ENCODE results near the gene TBX21.
"Not testable (repeated sequence)": the region's sequence is repeated elsewhere in the genome, so short reads cannot be mapped to it uniquely, and the experiment has no call there.

TBX21 gene

DNA sequence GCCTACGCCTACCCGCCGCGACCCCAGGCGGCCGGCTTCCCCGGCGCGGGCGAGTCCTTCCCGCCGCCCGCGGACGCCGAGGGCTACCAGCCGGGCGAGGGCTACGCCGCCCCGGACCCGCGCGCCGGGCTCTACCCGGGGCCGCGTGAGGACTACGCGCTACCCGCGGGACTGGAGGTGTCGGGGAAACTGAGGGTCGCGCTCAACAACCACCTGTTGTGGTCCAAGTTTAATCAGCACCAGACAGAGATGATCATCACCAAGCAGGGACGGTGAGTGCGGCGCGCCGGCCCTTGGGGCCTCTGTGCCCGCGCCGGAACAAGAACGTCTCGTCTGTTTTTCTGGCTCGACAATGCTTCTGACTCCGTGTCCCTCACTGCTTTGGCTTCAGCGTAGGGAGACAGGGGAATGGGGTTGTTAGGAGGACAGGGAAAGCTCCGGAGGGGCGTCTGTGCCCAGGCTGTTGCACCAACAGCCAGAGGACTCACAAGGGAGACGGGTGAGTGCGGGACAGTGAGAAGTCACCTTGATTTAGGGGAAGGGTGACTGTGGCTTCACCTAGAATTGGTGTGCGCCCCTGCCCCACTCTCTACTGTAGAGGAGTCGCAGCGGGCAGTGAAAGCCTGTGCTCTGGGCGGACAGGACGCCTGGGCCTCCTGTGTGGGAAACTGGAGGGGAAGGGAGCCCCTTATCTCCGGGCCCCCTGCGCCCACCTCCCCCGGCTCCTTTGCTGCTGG, 806 bp downstream of the TBX21 start:
- no peak for DNase-seq (ENCODE audit: low read depth)

DNA sequence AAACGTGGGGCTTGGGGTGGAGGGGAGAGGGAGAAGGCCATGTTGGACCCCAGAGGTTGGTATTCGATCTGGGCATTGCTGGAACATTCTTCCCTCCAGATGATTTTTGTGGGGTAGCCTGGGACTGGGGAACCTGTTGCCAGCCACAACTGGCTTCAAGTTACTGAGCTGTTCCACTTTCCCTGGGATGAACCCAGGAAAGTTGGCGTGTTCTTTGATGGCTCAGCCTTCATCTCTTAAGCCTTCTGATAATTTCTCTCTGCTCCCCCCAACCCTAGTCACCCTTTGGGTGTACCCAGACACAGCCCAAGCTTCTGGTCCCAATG, 2.1 kb downstream of the TBX21 start:
- DNase-seq (ENCODE audit: low read depth): no peak

DNA sequence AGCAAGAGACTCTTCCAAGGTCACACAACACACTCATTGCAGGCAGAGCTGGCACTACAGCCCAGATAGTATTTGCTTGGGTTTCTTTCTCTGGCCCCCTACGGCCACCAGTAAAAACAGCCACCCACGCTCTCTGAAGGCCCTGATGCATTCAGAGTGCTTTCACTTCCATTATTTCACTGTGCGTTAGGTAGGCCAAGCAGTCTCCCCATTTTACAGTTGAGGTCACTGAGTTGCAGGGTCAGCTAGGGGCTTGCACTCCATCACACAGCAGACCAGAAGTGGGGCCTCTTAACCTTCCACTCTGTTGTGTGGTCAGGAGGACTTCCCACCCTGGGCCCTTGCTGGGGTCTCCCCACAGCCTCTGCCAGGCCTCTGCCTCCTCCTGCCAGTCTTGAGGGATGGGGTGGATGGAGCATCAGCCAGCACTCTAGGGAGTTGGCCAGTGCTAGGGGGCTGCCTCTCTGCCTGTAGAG, 2.5 kb downstream of the TBX21 start:
- no peak for DNase-seq (ENCODE audit: low read depth)

- no peak for DNase-seq (ENCODE audit: low read depth)
These were observed 3.8 kb downstream of the TBX21 start for GRCh38 chr17:47736501-47737495.

DNA sequence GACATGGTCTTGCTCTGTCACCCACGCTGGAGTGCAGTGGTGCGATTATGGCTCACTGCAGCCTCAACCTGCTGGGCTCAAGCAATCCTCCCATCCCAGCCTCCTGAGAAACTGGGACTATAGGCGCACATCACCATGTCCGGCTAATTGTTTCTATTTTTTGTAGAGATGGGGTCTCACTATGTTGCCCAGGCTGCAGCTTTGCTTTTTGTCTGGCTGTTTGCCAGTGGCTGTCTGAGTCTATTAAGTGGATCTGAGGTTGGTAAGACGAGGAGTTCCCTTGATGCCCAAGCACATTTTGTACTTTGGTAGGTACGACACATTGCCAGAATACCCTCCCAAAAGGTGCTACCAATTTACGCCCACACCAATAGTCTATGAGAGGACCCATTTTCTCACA, 5.1 kb downstream of the TBX21 start:
- DNase-seq (ENCODE audit: low read depth): no peak

GRCh38 chr17:47739150-47739549, 6.1 kb downstream of the TBX21 start:
- DNase-seq (ENCODE audit: low read depth): no peak

DNA sequence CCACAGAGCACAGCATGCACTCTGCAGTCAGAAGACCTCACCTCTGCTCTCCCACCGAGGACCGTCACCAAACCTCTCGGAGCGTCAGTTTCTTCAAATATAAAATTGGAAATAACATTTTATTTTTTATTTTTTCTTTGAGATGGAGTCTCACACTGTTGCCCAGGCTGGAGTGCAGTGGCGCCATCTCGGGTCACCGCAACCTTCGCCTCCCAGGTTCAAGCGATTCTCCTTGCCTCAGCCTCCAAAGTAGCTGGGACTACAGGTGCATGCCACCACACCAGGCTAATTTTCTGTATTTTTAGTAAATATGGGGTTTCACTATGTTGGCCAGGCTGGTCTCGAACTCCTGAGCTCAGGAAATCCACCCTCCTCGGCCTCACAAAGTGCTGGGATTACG, 6.9 kb downstream of the TBX21 start:
- not testable (repeated sequence) for DNase-seq (ENCODE audit: low read depth)

GRCh38 chr17:47741109-47741792, 8.2 kb downstream of the TBX21 start:
- no peak for DNase-seq (ENCODE audit: low read depth)

GRCh38 chr17:47741793-47742145, 8.7 kb downstream of the TBX21 start:
- DNase-seq (ENCODE audit: low read depth): no peak

GRCh38 chr17:47742319-47743181, 9.5 kb downstream of the TBX21 start:
- no peak for DNase-seq (ENCODE audit: low read depth)

DNA sequence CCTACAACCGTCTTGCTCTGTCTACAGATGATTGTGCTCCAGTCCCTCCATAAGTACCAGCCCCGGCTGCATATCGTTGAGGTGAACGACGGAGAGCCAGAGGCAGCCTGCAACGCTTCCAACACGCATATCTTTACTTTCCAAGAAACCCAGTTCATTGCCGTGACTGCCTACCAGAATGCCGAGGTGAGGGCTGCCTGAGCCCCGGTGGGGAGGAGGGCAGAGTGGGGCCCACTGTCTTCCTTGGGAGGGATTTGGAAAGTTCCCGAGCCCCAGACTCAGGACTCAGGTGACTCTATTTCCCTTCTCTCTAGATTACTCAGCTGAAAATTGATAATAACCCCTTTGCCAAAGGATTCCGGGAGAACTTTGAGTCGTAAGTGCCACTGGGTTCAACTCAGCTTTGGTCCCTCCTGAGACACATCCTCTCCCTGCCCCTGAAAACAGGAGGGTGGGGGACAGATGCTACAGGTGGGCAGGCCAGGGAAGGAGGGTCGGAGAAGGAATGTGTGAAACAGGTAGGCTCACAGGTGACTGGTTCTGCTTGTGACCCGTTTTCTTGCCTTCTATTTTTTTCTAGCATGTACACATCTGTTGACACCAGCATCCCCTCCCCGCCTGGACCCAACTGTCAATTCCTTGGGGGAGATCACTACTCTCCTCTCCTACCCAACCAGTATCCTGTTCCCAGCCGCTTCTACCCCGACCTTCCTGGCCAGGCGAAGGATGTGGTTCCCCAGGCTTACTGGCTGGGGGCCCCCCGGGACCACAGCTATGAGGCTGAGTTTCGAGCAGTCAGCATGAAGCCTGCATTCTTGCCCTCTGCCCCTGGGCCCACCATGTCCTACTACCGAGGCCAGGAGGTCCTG, 11.4 kb downstream of the TBX21 start:
- DNase-seq (ENCODE audit: low read depth): no peak

- no peak for DNase-seq (ENCODE audit: low read depth)
These were observed 12.0 kb downstream of the TBX21 start for GRCh38 chr17:47745037-47745380.

GRCh38 chr17:47751471-47751870, 18.4 kb downstream of the TBX21 start:
- DNase-seq (ENCODE audit: low read depth): no peak

DNA sequence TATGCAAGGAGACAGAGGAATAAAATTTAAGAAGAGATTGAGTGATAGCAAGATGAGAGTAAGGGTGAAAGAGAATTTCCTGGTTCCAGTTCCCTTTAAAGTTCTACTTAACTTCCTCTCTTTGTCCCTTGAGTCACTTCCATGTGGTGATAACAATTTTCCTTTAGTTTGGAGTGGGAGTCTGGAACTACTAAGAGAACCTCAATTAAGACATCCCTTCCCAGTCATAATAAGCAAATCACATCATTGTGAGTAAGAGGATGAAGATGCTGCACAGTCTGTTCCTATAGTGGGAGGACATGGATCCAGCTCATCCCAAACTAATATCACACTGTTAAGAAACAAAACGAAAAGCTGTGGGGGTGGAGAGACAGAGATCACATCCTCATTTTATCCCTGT, 24.4 kb downstream of the TBX21 start:
- DNase-seq (ENCODE audit: low read depth): no peak

DNA sequence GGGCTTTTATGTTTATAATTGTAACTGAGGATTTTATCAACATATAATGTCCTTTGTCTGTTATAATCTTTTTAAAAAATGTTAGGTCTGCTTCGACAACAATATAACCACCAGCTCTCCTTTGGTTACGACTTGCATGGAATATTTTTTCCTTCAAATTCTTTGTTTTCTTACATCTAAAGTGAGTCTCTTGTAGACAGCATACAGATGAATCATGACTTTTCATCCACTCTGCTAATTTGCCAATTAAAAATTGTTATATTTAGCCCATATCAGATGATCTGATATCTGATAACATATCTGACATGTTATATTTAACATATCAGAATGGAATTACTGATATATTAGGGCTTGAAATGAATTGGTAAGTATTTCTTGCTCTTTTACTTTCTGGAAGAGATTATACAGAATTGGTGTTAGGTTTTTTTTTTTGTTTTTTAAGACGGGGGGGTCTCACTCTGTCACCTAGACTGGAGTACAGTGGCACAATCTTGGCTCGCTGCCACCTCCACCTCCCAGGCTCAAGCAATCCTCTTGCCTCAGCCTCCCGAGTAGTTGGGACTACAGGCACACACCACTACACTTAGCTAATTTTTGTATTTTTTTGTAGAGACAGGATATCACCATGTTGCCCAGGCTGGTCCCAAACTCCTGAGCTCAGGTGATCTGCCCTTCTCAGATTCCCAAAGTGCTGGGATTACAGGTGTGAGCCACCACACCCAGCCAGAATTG, 27.5 kb downstream of the TBX21 start:
- no peak for DNase-seq (ENCODE audit: low read depth)

GRCh38 chr17:47762728-47763127, 29.7 kb downstream of the TBX21 start:
- no peak for DNase-seq (ENCODE audit: low read depth)

GRCh38 chr17:47763913-47764582, 31.0 kb downstream of the TBX21 start:
- no peak for DNase-seq (ENCODE audit: low read depth)

GRCh38 chr17:47773649-47774048, 40.6 kb downstream of the TBX21 start:
- DNase-seq (ENCODE audit: low read depth): not testable (repeated sequence)

- no peak for DNase-seq (ENCODE audit: low read depth)
These were observed 41.3 kb downstream of the TBX21 start for GRCh38 chr17:47774331-47774730.
